HT-29 (cell line): Measurements from ENCODE around the gene WDR5. TPM values are rescaled to one million over a fixed set of nuclear protein-coding genes. Genes with fewer than 3 reads are reported as not detected.
"Not testable (repeated sequence)": the region's sequence is repeated elsewhere in the genome, so short reads cannot be mapped to it uniquely, and the experiment has no call there.

Experiments used
- DNase-seq: peaks from one replicate; pipeline ENCODE4 v3.0.0-alpha.2; 2015; ENCODE audit warnings: low spot score
- total RNA-seq: library from RNA; depleted of rRNA; stranded (reverse); fragments of >200 nt; shearing (Covaris generic); gene quantifications from 2 replicates; pipeline ENCODE4 v1.2.3, GENCODE V29; 2014; rRNA removed

WDR5 gene
- total RNA-seq = 37.3 and 42.5 TPM in 2 replicates

DNA sequence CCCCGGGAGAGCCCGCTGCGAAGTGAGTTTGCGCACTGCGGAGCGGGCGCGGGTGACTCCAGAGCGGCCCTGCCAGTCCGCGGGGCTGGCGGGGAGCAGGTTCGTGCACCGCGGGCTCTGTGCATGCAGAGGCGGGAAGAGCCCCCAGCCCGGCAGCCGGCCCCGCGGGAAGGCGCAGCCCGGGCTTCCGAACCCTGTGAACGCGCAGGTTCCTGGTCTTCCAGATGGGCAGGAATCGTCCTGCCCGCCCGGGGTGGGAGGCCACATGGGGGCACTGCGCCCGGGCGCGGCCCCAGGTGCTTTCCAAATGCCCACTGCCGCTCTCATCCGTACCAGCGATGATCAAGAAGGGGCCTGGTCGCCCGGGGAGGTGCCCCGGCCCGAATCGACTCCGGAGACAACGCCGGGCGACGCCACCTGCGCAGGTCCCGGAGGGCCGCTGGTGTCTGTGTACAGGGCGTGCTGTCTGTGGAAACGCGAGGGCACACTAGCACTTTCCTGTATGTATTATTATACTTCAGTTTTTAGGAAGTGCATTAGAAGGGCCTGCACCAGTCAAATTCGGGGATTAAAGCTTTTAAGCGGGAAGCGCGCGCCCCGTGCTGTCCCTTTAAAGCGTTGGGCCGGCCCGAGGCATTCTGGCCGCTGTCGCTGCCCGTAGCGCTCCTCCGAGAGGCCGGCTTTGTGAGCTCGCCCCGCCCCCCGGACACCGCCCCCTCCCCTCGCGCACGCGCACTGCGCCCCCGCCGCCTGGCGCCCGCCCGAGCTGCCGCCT is at the start of gene WDR5:
WDR5 (plus strand) TSS at position 740 of the 775 bp plus-strand sequence. CDS start 3,796 bp downstream, outside the sequence.
- DNase-seq = peak; percentile 89

- DNase-seq = no peak
These were observed 47.7 kb upstream of the WDR5 start for GRCh38 chr9:134088063-134088725.

DNA sequence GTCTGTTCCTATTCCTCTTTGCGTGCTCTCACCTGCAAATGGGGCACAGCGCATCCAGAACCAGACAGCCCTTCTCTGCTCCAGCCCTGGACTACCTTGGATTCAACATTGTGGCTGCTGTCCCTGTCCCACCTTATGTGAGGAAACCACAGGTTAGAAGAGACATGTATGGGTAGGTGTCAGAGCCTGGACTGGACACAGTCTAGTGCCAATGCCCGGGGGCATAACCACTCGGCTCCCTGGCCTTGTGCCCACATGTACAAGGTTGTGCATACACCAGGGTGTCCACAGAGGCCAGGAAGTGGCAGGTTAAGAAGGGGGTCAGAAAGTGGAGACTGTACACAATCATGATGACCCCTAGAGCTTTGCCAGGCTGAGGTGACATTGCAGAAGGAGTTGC is 45.9 kb upstream of the WDR5 start:
- DNase-seq = no peak

GRCh38 chr9:134099123-134099761 is 36.6 kb upstream of the WDR5 start:
- peak; percentile 88 for DNase-seq

DNA sequence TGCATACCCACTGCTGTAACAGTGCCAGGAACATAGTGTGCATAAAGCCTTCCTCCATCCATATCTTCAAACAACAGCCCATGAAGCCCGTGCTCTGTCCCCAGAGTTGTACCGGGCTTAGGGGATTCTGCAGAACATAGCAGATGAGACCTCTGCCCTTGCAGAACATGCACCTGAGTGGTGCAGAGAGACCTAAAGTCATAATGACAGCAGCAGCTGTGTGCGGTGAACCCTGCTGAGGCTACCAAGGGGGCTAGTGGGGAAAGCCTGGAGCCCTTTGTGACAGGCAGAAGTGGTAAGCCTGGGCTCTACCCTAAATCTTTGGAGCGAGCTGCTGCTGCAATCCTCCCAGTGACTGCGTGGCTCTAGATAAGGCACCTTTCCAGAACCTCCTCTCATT is 35.8 kb upstream of the WDR5 start:
- DNase-seq = no peak

GRCh38 chr9:134101133-134101532 is 34.7 kb upstream of the WDR5 start:
- not testable (repeated sequence) for DNase-seq

- DNase-seq = no peak
These were observed 34.2 kb upstream of the WDR5 start for GRCh38 chr9:134101623-134102149.

DNA sequence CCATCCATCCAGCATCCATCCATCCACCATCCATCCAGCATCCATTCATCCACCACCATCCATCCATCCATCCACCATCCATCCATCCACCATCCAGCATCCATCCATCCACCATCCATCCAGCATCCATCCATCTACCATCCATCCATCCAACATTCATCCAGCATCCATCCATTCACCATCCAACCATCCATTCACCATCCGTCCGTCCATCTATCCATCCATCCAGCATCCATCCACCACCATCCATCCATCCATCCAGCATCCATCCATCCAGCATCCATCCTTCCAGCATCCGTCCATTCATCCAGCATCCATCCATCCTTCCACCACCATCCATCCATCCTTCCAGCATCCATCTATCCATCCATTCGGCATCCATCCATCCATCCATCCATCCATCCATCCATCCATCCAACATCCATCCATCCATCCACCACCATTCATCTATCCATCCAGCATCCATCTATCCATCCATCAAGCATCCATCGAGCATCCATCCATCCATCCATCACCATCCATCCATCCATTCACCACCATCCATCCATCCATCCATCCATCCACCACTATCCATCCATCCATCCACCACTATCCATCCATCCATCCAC is 32.4 kb upstream of the WDR5 start:
- DNase-seq = no peak

DNA sequence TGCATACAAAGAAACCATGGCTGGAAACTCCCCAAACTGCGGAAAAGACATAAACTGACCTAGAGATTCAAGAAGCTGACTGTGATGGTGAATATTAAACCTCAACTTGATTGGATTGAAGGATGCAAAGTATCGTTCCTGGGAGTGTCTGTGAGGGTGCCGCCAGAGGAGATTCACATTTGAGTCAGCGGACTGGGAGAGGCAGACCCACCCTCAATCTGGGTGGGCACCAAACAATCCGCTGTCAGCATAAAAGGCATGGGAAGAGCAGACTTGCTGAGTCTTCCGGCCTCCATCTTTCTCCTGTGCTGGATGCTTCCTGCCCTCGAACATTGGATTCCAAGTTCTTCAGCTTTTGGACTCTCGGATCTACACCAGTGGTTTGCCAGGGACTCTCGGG is 24.8 kb upstream of the WDR5 start:
- DNase-seq = no peak

DNA sequence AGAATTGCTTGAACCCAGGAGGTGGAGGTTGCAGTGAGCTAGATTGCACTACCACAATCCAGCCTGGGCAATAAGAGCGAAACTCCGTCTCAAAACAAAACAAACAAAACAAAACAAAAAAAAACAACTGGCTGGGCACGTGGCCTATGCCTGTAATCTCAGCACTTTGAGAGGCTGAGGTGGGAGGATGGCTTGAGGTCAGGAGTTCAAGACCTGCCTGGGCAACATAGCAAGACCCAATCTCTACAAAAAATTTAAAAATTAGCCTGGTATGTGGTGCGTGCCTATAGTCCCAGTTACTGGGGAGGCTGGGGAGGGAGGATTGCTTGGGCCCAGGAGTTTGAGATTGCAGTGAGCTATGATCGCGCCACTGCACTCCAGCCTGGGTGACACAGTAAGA is 23.3 kb upstream of the WDR5 start:
- no peak for DNase-seq

- DNase-seq = not testable (repeated sequence)
These were observed 16.9 kb upstream of the WDR5 start for GRCh38 chr9:134118972-134119371.

- no peak for DNase-seq
These were observed 12.1 kb upstream of the WDR5 start for GRCh38 chr9:134123764-134124128.

DNA sequence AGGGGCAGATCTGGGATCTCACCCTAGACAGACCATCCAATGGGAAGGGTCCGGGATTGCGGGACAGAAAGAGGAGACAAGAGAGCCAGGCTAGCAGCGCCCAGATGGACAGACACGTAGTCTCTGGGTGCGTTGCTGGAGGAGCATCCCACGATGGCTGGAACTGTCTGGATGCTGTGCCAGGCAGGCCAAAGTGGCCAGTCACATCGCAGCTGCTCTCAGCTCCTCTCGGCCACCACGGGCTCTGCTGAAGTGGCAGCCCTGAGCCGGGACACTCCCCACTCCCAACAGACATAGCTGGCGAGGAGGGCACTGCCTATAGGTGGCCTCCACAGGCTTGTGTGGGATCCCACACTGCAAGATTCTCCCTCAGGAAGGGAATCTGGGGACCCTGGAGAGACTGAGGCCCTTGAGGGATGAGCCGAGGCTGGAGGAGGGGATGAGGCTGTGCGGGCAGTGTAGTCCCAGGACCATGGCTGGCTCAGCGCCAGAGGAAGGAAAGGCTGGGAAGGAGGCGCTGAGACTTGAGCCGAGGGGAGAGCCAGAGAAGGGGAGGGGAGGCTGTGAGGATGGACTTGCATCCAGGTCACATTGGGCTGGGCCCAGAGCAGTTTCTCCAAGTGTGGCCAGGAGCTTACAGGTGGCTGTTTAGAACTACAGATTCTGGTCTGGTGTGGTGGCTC is 10.3 kb upstream of the WDR5 start:
- DNase-seq = no peak

DNA sequence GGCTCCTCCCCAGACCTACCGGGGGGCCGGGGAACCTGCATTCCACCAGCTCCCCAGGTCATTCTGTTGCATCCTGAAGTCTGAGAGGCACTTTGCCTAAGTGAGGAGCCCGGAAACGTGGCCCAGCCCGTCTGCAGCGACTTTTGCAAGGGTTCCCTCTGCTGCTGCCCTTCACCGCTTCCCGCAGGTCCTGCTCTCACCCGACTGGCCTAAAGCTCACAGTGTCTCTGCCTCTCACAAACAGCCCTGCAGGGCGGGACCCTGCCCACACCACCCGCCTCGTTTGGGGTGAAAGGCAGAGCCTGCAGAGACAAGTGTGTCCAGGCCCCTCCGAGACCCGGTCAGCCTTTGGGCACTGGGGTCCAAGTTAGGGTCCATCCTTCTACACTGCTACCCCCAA is 9.5 kb upstream of the WDR5 start:
- no peak for DNase-seq

DNA sequence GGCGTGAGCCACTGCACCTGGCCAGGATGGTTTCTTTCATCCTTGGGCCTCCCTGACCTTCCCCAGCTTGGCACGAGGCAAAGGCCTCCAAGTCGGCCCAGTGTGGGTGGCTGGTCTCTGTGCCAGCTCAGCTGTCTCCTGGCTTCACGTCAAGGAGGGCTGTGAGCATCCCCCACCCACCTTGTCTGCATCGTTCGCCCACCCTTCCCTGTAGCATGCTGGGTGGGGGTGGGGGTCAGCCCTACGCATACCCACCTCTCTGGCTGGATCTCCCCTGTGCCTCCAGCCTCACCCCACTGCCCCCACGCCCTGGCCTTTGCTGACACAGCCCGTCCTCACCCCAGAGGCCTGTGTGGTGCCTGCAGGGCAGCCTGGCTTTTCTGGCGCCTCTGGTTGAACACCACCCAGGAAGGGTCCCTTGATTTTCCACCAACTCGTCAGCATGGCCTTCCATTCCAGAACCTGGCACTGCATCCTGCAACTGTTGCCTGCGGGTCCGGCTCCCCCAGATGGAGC is 8.8 kb upstream of the WDR5 start:
- no peak for DNase-seq

- no peak for DNase-seq
These were observed 8.3 kb upstream of the WDR5 start for GRCh38 chr9:134127616-134128015.

DNA sequence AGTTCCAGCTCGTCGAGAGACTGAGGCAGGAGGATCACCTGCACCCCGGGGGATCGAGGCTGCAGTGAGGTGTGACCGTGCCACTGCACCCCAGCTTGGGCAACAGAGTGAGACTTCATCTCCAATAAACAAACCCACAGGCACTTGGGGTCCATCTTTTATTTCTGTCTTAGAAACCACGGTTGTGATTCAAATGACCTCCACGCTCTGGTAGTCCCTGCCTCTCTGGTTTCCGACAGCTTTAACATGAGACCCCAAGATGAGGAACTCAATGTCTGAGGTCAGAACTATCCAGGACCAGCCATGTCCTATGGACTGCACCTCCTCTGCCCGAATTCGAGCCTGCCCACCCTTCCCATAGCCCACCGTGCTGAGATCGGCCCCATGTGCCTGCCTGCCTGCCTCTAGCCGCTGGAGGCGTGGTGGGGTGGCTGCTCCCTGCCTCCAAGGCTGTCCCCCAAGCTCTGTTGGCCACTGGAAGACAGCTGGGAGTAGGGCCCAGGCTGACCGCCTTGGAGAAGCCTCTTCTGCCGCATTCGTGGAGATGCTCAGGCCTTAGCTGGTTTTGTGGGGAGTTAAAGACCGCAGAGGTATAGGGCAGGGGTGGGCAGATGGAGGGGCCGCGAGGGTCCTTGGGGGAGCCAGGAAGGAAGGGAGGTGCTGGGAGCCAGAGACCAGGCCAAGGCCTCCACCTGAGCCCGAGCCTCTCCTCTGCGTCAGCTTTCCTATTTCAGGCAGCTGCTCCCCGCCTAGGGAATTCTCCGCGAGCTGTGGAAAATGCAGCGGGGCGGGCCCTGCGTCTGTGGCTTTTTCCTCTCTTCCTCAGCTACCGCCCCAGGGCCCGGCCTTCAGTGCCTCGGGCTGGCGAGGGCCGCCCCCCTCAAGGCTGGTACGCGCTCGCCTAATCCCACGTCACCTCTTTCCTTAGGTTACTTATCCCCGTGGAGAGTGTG is 6.9 kb upstream of the WDR5 start:
- peak; percentile 33 for DNase-seq

GRCh38 chr9:134130503-134131375 is 5.1 kb upstream of the WDR5 start:
- peak; percentile 88 for DNase-seq
